Measurements from ENCODE around the gene UBE2O. TPM values are rescaled to one million over a fixed set of nuclear protein-coding genes. Genes with fewer than 3 reads are reported as not detected.
A peak's percentile ranks its signal among the peaks of the same experiment; 100 is the strongest.
"Not testable (repeated sequence)": the region's sequence is repeated elsewhere in the genome, so short reads cannot be mapped to it uniquely, and the experiment has no call there.

Gene UBE2O
- total RNA-seq, 1 donor from 2014 or later: 35.9 TPM

DNA sequence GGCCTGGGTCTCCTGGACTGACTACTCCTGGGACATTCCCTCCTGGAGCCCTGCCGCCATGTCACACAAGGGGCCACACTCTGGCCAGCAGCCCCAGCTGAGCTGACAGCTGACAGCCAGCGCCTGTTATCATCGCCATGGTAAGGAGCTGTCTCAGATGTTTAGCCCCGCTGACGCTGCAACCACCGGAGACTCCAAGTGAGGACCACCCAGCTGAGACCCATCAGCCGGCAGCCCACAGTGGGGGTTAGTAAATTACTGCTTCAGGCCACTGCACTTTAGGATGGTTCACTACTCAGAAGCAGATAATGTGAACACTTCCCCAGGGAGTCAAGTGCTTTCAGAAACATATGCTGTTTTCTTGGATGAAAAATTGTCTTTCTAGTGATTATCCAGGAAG lies 83.1 kb downstream of the UBE2O start:
- ATAC-seq (ENCODE audit: poor library complexity): peak; percentile 24
- intact Hi-C loops (cut with DNase I): no loop called here
- DNase-seq: no peak

GRCh38 chr17:76369379-76369778 lies 83.6 kb downstream of the UBE2O start:
- intact Hi-C loops (cut with DNase I): no loop called here
- DNase-seq (no peak), ATAC-seq (ENCODE audit: poor library complexity) (no peak)

DNA sequence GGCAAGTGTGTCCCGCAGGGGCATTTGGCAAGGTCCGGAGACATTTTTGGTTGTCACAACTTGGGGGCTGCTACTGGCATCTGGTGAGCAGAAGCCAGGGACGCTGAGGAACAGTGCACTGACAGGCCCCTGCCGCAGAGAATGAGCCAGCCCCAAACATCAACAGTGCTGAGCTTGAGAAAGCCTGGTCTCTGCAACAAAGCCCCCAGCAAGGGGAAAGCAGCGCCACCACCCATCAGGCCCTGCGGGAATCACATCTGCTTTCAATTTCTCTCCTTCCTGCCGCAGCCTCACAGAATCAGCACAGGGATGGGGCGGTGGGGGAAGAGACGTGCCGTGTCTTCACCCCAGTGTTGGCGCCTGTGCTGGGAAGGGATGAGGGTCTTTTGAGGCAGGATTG lies 84.4 kb downstream of the UBE2O start:
- ATAC-seq (ENCODE audit: poor library complexity): no peak
- no peak for DNase-seq
- intact Hi-C loops (cut with DNase I): no loop called here

- ATAC-seq (ENCODE audit: poor library complexity) (no peak), DNase-seq (no peak)
- intact Hi-C loops (cut with DNase I): no loop called here
Observed at GRCh38 chr17:76367642-76368041, 85.3 kb downstream of the UBE2O start.

DNA sequence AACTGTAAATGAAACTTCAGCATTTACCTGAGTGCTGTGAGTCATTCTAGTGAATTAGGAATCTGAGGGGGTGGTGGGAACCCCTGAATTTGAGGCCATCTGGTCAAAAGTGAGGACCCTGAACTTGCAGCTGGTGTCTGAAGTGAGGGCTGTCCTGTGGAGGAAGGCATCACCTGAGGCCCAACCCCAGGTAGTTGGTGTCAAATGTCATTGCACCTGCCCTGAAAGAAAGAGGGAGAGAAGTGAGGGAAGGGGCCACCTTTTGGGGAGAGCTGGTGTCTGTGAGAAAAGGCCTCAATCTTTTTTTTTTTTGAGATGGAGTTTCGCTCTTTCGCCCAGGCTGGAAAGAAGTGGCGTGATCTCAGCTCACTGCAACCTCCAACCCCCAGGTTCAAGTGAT lies 86.7 kb downstream of the UBE2O start:
- intact Hi-C loops (cut with DNase I): no loop called here
- ATAC-seq (ENCODE audit: poor library complexity): no peak
- no peak for DNase-seq

GRCh38 chr17:76365256-76365903 lies 87.6 kb downstream of the UBE2O start:
- ATAC-seq (ENCODE audit: poor library complexity): no peak
- no peak for DNase-seq
- intact Hi-C loops (cut with DNase I): no loop called here

- intact Hi-C loops (cut with DNase I): no loop called here
- DNase-seq: no peak
- ATAC-seq (ENCODE audit: poor library complexity): no peak
Observed at GRCh38 chr17:76363107-76363842, 89.7 kb downstream of the UBE2O start.

DNA sequence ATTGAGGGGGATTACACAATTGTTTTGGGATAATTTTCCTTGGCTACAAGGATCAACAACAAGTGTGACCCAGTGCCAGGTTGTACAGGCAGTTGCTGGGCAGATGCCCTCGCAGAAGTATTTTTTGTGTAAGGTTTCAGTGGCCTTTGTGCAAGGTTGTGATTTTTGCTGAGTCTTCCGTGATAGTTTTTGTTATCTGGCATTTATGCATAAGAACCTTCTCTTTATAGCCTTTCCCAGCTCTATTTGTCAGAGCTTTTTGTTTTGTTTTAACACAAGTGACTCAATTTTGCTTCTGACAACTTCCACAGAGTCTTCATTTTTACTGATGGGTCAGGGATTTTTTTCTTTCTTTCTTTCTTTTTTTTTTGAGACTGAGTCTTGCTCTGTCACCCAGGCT lies 92.5 kb downstream of the UBE2O start:
- no peak for ATAC-seq (ENCODE audit: poor library complexity)
- intact Hi-C loops (cut with DNase I): no loop called here
- no peak for DNase-seq

GRCh38 chr17:76359776-76360175 lies 93.2 kb downstream of the UBE2O start:
- DNase-seq; ATAC-seq (ENCODE audit: poor library complexity); intact Hi-C loops (cut with DNase I): not testable (repeated sequence)

DNA sequence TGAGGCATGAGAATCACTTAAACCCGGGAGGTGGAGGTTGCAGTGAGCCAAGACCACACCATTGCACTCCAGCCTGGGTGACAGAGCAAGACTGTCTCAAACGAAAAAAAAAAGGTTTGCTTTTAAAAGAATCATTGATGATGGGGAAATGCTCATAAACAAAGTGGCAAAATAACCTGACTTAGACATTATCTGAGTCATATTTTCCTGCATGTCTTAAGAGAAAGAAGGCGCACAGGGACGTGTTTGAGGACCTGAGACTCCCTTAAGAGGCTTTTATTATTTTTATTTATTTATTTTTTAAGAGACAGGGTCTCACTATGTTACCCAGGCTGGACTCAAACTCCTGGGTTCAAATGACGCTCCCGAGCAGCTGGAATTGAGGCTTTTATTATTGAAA lies 93.6 kb downstream of the UBE2O start:
- ATAC-seq (ENCODE audit: poor library complexity) (no peak), DNase-seq (no peak)
- intact Hi-C loops (cut with DNase I): no loop called here

DNA sequence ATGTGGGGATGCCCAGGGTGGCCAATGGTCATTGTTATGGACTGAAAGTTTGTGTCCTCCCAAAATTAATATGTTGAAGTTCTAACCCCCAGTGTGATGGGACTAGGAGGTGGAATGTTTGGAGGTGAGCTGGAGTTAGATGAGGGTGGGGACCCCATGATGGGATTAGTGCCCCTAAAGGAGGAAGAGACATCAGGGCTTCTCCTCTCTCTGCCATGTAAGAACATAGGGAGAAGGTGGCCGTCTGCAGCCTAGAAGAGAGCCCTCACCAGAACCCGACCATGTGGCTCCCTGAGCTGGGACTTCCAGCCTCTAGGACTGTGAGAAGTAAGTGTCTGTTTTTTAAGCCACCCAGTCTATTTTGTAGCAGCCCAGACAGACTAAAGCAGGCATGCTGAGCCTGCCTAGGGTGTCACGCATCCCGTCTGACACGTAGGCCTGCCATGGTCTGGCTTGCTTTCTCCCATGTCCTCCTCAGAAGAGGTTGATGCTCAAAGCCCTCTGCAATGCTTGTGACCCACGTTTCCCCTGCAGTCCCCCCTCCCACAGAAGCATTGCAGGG lies 95.3 kb downstream of the UBE2O start:
- ATAC-seq (ENCODE audit: poor library complexity): no peak

GRCh38 chr17:76356803-76357456 lies 96.0 kb downstream of the UBE2O start:
- intact Hi-C loops (cut with DNase I): no loop called here
- ATAC-seq (ENCODE audit: poor library complexity): no peak

More for the DNA sequence above, 95.3 kb downstream of the UBE2O start:
- intact Hi-C loops (cut with DNase I): no loop called here
- DNase-seq: no peak

GRCh38 chr17:76354747-76355310 lies 98.1 kb downstream of the UBE2O start:
- no peak for ATAC-seq (ENCODE audit: poor library complexity)
- intact Hi-C loops (cut with DNase I): no loop called here
- DNase-seq: no peak

More at GRCh38 chr17:76356803-76357456, 96.0 kb downstream of the UBE2O start:
- no peak for DNase-seq

DNA sequence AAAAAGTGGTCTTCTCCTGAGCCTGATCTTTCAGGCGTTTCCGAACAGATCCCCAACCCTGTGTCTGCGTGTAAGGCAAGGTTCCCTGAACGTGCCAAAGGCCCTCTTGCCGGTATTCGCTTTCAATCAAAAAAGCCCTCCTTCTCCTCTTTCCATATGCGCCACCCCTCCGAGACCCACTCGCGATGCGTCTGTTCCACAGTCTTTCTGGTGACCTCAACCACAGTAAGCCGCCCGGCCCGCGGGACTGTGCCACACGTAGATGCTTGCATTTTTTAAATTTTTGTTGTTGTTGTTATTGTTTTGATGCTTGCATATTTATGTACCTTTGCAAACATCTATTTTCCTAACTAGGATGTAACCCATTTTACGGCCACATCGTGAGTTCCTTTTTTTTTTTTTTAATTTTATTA lies 98.6 kb downstream of the UBE2O start:
- ATAC-seq (ENCODE audit: poor library complexity) (no peak), DNase-seq (peak; percentile 51)
- intact Hi-C loops (cut with DNase I): no loop called here

GRCh38 chr17:76353599-76354316 lies 99.2 kb downstream of the UBE2O start, which contains the start of gene PRPSAP1:
Gene PRPSAP1, minus strand, starts transcription at chr17:76353916. Its CDS starts 213 bp downstream, at chr17:76353703.
- intact Hi-C loops (cut with DNase I): no loop called here
- peak; percentile 99 for ATAC-seq (ENCODE audit: poor library complexity)
- peak; percentile 93 for DNase-seq

DNA sequence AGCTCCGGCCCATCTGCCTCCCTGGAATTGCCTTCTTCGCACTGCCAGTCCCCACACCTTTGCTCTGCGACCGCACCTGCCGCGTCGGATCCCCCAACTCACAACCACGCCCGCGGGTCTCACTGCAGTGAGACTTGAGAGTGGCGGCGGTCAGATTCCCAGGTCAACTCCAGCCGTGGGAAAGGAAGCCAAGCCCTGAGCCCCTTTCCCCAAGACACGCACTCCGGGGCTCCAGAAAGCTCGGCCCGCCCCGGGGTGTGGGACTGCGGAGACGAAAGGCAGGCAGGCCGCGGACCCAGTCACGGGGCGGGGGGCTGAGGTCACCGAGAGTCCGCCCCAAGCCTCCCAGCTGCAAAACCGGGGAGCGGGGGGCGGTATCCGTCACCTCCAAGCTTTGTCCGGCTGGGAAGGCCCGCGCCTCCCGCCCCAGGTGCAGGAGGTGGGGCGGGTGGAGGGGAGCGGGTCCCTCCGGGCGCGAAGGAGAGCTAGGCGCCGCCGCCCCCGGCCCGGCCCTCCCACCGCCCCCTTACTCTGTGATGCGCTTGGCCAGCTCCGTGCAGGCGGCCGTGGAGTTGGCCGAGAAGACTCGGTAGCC lies 99.9 kb downstream of the UBE2O start:
- intact Hi-C loops (cut with DNase I): no loop called here
- peak; percentile 53 for DNase-seq
- ATAC-seq (ENCODE audit: poor library complexity): peak; percentile 33

- DNase-seq (no peak), ATAC-seq (ENCODE audit: poor library complexity) (no peak)
- intact Hi-C loops (cut with DNase I): no loop called here
Observed at GRCh38 chr17:76351526-76352071, 101.4 kb downstream of the UBE2O start.

DNA sequence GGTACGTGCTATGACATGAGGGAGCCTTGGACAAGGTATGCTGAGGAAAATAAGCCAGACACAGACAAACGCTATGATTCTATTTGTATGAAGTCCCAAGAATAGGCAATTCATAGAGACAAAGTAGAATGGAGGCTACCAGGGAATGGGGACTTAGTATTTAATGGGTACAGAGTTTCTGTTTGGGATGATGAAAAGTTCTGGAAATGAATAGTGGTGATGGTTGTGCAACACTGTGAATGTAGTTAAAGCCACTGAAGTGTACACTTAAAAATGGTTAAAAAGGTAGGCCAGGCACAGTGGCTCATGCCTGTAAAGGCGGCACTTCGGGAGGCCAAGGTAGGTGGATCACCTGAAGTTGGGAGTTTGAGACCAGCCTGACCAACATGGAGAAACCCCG lies 102.5 kb downstream of the UBE2O start:
- intact Hi-C loops (cut with DNase I): no loop called here
- no peak for ATAC-seq (ENCODE audit: poor library complexity)
- no peak for DNase-seq

All from Right ventricle myocardium superior (tissue), 1 donor.